ENCODE results near the gene NRDE2. TPM values are rescaled to one million over a fixed set of nuclear protein-coding genes. Genes with fewer than 3 reads are reported as not detected.

Gene NRDE2
- total and polyA plus RNA-seq, 7 donors: 5.8 to 21.8 (median 11.0) TPM

- intact Hi-C loops (cut with DNase I): no loop called here
- WGBS, 3 donors: 96 to 98% (median 96%) methylated on average over 6 of the region's 6 CpGs
- Histone ChIP-seq H3K36me3 (ENCODE audit: insufficient read depth in 1 of 2, low read depth in 1 of 2) (peaks cover 0 to 31% of the 10 kb centered on the region in 2 donors), H3K4me1 (peaks cover 16% of the 10 kb centered on the region), H3K27ac (no peak overlapping the region), H3K9me3 (no peaks in the 10 kb centered on the region), H3K4me3 (no peak overlapping the region), H3K27me3 (ENCODE audit: insufficient read depth in 3 of 3, low read length in 2 of 3) (no peaks in the 10 kb centered on the region)
- TF ChIP-seq CTCF (IDR thresholded peaks at IDR 0.05): no peak
- ATAC-seq (no peak), DNase-seq (no peak)
Observed at GRCh38 chr14:90319634-90320541, 11.9 kb downstream of the NRDE2 start.

GRCh38 chr14:90319173-90319572, 12.6 kb downstream of the NRDE2 start:
- H3K4me3 ChIP-seq: no peak overlapping the region
- TF ChIP-seq CTCF (IDR thresholded peaks at IDR 0.05): no peak
- DNase-seq (no peak), ATAC-seq (no peak)
- peaks cover 4 to 38% of the 10 kb centered on the region in 2 donors for H3K36me3 ChIP-seq (ENCODE audit: insufficient read depth in 1 of 2, low read depth in 1 of 2)
- intact Hi-C loops (cut with DNase I): no loop called here
- H3K9me3 ChIP-seq: no peaks in the 10 kb centered on the region
- 87 to 91% (median 91%) methylated on average over 3 of the region's 3 CpGs for WGBS, 3 donors
- H3K4me1 ChIP-seq: peaks cover 16% of the 10 kb centered on the region
- H3K27ac ChIP-seq: no peak overlapping the region
- no peaks in the 10 kb centered on the region for H3K27me3 ChIP-seq (ENCODE audit: insufficient read depth in 3 of 3, low read length in 2 of 3)

DNA sequence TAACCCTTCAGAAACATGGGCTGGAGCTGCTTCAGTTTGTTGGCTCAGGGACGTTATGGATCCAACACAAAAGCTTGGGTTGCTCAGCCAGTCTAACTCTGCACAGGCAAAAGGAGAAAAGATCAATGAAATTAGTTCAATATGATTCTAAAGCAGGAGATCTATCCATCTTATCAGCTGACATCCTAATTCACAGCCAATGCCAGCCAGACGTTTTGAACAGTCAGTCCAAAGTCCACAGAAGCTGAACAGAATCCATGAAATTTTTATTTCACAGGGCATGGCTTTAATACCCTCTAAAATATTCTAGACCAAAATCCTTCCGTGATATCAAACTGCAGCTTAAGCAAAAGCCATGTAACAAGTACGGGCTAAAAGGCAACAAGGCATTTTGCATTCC, 13.7 kb downstream of the NRDE2 start:
- intact Hi-C loops (cut with DNase I): no loop called here
- peaks cover 4 to 49% of the 10 kb centered on the region in 2 donors for H3K36me3 ChIP-seq (ENCODE audit: insufficient read depth in 1 of 2, low read depth in 1 of 2)
- no peaks in the 10 kb centered on the region for H3K9me3 ChIP-seq
- H3K4me1 ChIP-seq: peaks cover 15% of the 10 kb centered on the region
- no peaks in the 10 kb centered on the region for H3K27me3 ChIP-seq (ENCODE audit: insufficient read depth in 3 of 3, low read length in 2 of 3)
- ATAC-seq (no peak), DNase-seq (no peak)
- TF ChIP-seq CTCF (IDR thresholded peaks at IDR 0.05): no peak
- no peak overlapping the region for H3K27ac ChIP-seq
- H3K4me3 ChIP-seq: no peak overlapping the region
- 49 to 70% (median 55%) methylated on average over 4 of the region's 4 CpGs for WGBS, 3 donors

- Histone ChIP-seq H3K4me3 (no peak overlapping the region), H3K9me3 (no peaks in the 10 kb centered on the region), H3K27me3 (ENCODE audit: insufficient read depth in 3 of 3, low read length in 2 of 3) (no peaks in the 10 kb centered on the region), H3K36me3 (ENCODE audit: insufficient read depth in 1 of 2, low read depth in 1 of 2) (peaks cover 4 to 55% of the 10 kb centered on the region in 2 donors), H3K4me1 (peaks cover 10% of the 10 kb centered on the region), H3K27ac (no peak overlapping the region)
- no peak for DNase-seq
- ATAC-seq: no peak
- intact Hi-C loops (cut with DNase I): no loop called here
- WGBS, 3 donors: 83 to 89% (median 89%) methylated on average over 2 of the region's 2 CpGs
- TF ChIP-seq CTCF (IDR thresholded peaks at IDR 0.05): no peak
Observed at GRCh38 chr14:90317286-90317685, 14.5 kb downstream of the NRDE2 start.

All from psoas muscle (tissue), 8 donors.